ENCODE measurements around the gene TRIM46. TPM values are rescaled to one million over a fixed set of nuclear protein-coding genes. Genes with fewer than 3 reads are reported as not detected.

The TRIM46 gene
- total and polyA plus RNA-seq, 9 of the 15 experiments (the other 6 are each of a cell fraction or from before 2014, with no cell fraction given): 0.05 to 0.60 (median 0.16) TPM; not detected in 3

DNA sequence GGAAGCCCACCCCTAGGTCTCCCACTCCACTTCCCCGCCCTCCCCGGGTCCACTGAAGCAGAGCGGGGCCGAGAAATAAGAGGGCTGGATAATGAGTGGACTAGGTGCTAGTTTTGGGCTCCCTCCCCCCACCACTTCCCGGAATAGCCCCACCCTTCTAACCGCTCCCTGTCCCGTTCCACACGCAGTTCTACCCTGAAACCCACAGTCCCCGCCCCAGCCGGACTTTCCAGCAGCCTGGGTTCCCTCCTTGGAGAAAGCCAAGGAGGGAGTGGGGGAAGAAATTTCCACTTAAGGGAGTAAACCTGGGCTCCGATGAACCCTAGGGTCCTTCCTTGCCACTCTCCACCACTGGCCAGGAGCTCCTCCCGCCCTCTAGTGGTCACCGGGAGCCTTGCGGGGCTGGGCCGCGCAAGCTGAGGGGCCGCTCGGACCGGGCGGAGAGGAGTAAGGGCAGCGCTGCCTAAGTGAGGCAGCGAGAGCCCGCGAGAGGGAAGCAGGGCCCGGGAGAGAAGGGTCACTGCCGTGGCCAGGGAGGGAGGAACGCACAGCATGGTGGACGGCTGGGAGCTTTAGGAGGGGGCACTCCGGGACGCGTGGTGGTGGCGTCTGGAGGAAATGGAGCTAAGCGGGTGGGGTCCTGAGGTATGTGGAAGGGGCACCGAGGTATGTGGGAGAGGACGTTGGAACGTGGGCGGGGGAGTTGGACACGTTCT lies 19.8 kb downstream of the TRIM46 start (continued):
- TF ChIP-seq, protein P1, sequence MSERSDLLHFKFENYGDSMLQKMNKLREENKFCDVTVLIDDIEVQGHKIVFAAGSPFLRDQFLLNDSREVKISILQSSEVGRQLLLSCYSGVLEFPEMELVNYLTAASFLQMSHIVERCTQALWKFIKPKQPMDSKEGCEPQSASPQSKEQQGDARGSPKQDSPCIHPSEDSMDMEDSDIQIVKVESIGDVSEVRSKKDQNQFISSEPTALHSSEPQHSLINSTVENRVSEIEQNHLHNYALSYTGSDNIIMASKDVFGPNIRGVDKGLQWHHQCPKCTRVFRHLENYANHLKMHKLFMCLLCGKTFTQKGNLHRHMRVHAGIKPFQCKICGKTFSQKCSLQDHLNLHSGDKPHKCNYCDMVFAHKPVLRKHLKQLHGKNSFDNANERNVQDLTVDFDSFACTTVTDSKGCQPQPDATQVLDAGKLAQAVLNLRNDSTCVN (CRISPR knock-in tag; IDR thresholded peaks at IDR 0.05): peak; percentile 24; the same call in 1 of the 2 replicates
- TF ChIP-seq TOE1 (IDR thresholded peaks at IDR 0.05; ENCODE audit: borderline replicate concordance) (peak; percentile 63), TOE1 (CRISPR knock-in tag; IDR thresholded peaks at IDR 0.05; ENCODE audit: borderline replicate concordance, low read depth) (no peak), ZNF696 (CRISPR knock-in tag; conservative IDR thresholded peaks at IDR 0.05) (no peak), STAT5A (IDR thresholded peaks at IDR 0.05; ENCODE audit: borderline replicate concordance, low read length) (peak; percentile 75), CXXC5 (CRISPR knock-in tag; IDR thresholded peaks at IDR 0.05) (peak; percentile 69), FOXP1 (CRISPR knock-in tag; IDR thresholded peaks at IDR 0.05) (0 out of 2 replicates have a peak, but pooled peaks have one; percentile 42), BHLHE40 (IDR thresholded peaks at IDR 0.05; ENCODE audit: low read length) (no peak), ETV1 (tag; conservative IDR thresholded peaks at IDR 0.05; ENCODE audit: low read depth) (no peak), ZNF764 (CRISPR knock-in tag; IDR thresholded peaks at IDR 0.05; ENCODE audit: low read depth) (no peak), NELFE (IDR thresholded peaks at IDR 0.05; ENCODE audit: insufficient read depth, insufficient read length) (no peak), NR2F6 (CRISPR knock-in tag; IDR thresholded peaks at IDR 0.05) (no peak), TCF7L2 (IDR thresholded peaks at IDR 0.05; ENCODE audit: low read depth, low read length) (no peak), ZNF668 (CRISPR knock-in tag; IDR thresholded peaks at IDR 0.05) (no peak), WHSC1 (IDR thresholded peaks at IDR 0.05; ENCODE audit: low read length) (no peak), KHSRP (IDR thresholded peaks at IDR 0.05) (no peak), SPI1 (IDR thresholded peaks at IDR 0.05; ENCODE audit: borderline replicate concordance, low read depth, low read length) (no peak), MYBL2 (IDR thresholded peaks at IDR 0.05; ENCODE audit: low read depth) (no peak), MYBL2 (CRISPR knock-in tag; IDR thresholded peaks at IDR 0.05; ENCODE audit: borderline replicate concordance) (no peak), KDM5B (IDR thresholded peaks at IDR 0.05; ENCODE audit: insufficient replicate concordance, low read depth, low read length) (peak; percentile 77), ZNF232 (CRISPR knock-in tag; IDR thresholded peaks at IDR 0.05) (no peak), NRF1 (conservative IDR thresholded peaks at IDR 0.05 in 1 of 2, IDR thresholded peaks at IDR 0.05 in 1 of 2) (peak; percentile 69 to 76)
- TF ChIP-seq, protein P2, sequence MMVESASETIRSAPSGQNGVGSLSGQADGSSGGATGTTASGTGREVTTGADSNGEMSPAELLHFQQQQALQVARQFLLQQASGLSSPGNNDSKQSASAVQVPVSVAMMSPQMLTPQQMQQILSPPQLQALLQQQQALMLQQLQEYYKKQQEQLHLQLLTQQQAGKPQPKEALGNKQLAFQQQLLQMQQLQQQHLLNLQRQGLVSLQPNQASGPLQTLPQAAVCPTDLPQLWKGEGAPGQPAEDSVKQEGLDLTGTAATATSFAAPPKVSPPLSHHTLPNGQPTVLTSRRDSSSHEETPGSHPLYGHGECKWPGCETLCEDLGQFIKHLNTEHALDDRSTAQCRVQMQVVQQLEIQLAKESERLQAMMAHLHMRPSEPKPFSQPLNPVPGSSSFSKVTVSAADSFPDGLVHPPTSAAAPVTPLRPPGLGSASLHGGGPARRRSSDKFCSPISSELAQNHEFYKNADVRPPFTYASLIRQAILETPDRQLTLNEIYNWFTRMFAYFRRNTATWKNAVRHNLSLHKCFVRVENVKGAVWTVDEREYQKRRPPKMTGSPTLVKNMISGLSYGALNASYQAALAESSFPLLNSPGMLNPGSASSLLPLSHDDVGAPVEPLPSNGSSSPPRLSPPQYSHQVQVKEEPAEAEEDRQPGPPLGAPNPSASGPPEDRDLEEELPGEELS (CRISPR knock-in tag; IDR thresholded peaks at IDR 0.05; ENCODE audit: borderline replicate concordance): no peak
- TF ChIP-seq, protein P3, sequence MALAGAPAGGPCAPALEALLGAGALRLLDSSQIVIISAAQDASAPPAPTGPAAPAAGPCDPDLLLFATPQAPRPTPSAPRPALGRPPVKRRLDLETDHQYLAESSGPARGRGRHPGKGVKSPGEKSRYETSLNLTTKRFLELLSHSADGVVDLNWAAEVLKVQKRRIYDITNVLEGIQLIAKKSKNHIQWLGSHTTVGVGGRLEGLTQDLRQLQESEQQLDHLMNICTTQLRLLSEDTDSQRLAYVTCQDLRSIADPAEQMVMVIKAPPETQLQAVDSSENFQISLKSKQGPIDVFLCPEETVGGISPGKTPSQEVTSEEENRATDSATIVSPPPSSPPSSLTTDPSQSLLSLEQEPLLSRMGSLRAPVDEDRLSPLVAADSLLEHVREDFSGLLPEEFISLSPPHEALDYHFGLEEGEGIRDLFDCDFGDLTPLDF (CRISPR knock-in tag; IDR thresholded peaks at IDR 0.05): peak; percentile 67; the same call in 1 of the 2 replicates
